B cell (primary cell): Measurements from ENCODE around the gene RNF40. TPM values are rescaled to one million over a fixed set of nuclear protein-coding genes. Genes with fewer than 3 reads are reported as not detected.

Experiments used
- ATAC-seq: fragments of 200-7000 bp; cut with Tn5 transposase; one replicate; pipeline ENCODE4 v1.10.0; 2021; ENCODE audit warnings: low read depth, mild to moderate bottlenecking, moderate number of reproducible peaks, moderate library complexity
- CTCF ChIA-PET: fragments of 350-600 bp; sonication (Branson Sonifier 250); formaldehyde crosslinking; loops from one replicate; lab custom pipeline; 2021; ENCODE audit warnings: antibody characterized with exemption, inconsistent platforms; lab: Charles Lee
- POLR2A ChIA-PET: fragments of 350-600 bp; sonication (Branson Sonifier 250); formaldehyde crosslinking; loops from one replicate; lab custom pipeline; 2021; ENCODE audit warnings: antibody characterized with exemption; lab: Charles Lee
- DNase-seq: peaks from one replicate; pipeline ENCODE4 v3.0.0; 2013
- H2AFZ ChIP-seq: 2 replicates; pipeline ENCODE4 v1.6.1; 2012; ENCODE audit warnings: mild to moderate bottlenecking, low read depth, low read length; ENCODE audit not compliant: insufficient read depth, poor library complexity, severe bottlenecking
- H3K27ac ChIP-seq, 2 donors: 1 replicate in 1 of 2; 2 replicates in 1 of 2; pipeline ENCODE4 v1.5.1; 2012 to 2013; ENCODE audit warnings: low read length in 2 of 2, mild to moderate bottlenecking in 2 of 2, moderate library complexity in 1 of 2
- H3K27me3 ChIP-seq, 4 experiments: fragments of 200-600 bp in 1 of 4; sonication (generic) in 1 of 4; replicated peaks in 1 of 4; 1 replicate in 2 of 4; 2 replicates in 2 of 4; pipeline versions ENCODE4 v1.6.1 to v1.7.0; 2013 to 2016; ENCODE audit warnings: low read length in 3 of 4, mild to moderate bottlenecking in 2 of 4, mixed read lengths in 1 of 4, moderate library complexity in 1 of 4; ENCODE audit not compliant: insufficient read depth in 4 of 4, control insufficient read depth in 3 of 4; ENCODE audit errors: control extremely low read depth in 1 of 4
- H3K36me3 ChIP-seq, 2 experiments: replicated peaks in 1 of 2; 1 replicate in 1 of 2; 2 replicates in 1 of 2; pipeline versions ENCODE4 v1.6.1 to v1.7.1; 2013; ENCODE audit warnings: low read length in 1 of 2; ENCODE audit not compliant: insufficient read depth in 2 of 2, control insufficient read depth in 1 of 2; ENCODE audit errors: control extremely low read depth in 1 of 2, extremely low read depth in 1 of 2
- H3K4me1 ChIP-seq, 2 donors: fragments of 200-600 bp in 1 of 2; sonication (generic) in 1 of 2; 1 replicate in 1 of 2; 2 replicates in 1 of 2; pipeline versions ENCODE4 v1.5.1 to v1.6.1; 2013 to 2017; ENCODE audit warnings: low read length in 2 of 2; ENCODE audit not compliant: control insufficient read depth in 2 of 2, insufficient read depth in 2 of 2
- H3K4me2 ChIP-seq: replicated peaks from 2 replicates; pipeline ENCODE3; 2012; ENCODE audit warnings: mild to moderate bottlenecking, low read depth, low read length; ENCODE audit not compliant: poor library complexity, severe bottlenecking
- H3K4me3 ChIP-seq, 5 experiments: fragments of 200-600 bp in 1 of 5; sonication (generic) in 1 of 5; 1 replicate in 3 of 5; 2 replicates in 2 of 5; pipeline versions ENCODE4 v1.5.1 to v1.7.0; 2011 to 2016; ENCODE audit warnings: low read length in 4 of 5, mild to moderate bottlenecking in 4 of 5, low read depth in 2 of 5, control low read depth in 1 of 5, moderate library complexity in 1 of 5; ENCODE audit not compliant: insufficient read depth in 1 of 5; ENCODE audit errors: control extremely low read depth in 1 of 5, extremely low read depth in 1 of 5
- H3K79me2 ChIP-seq: fragments of 200-600 bp; sonication (generic); one replicate; pipeline ENCODE4 v1.6.0; 2016; ENCODE audit warnings: low read length; ENCODE audit not compliant: control insufficient read depth, insufficient read depth
- H3K9ac ChIP-seq: fragments of 200-600 bp; sonication (generic); 2 replicates; pipeline ENCODE4 v1.6.1; 2017; ENCODE audit warnings: mild to moderate bottlenecking, low read length, moderate library complexity
- H3K9me3 ChIP-seq, 3 donors: one replicate each; pipeline versions ENCODE4 v1.6.1 to v1.7.1; 2013; ENCODE audit warnings: low read length in 2 of 3; ENCODE audit not compliant: control insufficient read depth in 2 of 3, insufficient read depth in 1 of 3; ENCODE audit errors: control extremely low read depth in 1 of 3
- H4K20me1 ChIP-seq: 2 replicates; pipeline ENCODE4 v1.6.0; 2012; ENCODE audit warnings: mild to moderate bottlenecking, low read length; ENCODE audit not compliant: insufficient read depth, control insufficient read depth, poor library complexity, severe bottlenecking
- H3K27ac Mint-ChIP-seq: one replicate; pipeline ENCODE4 v1.8.0; 2021; ENCODE audit warnings: mixed read lengths
- H3K27me3 Mint-ChIP-seq: one replicate; pipeline ENCODE4 v1.8.0; 2021; ENCODE audit warnings: mixed read lengths
- H3K4me1 Mint-ChIP-seq: one replicate; pipeline ENCODE4 v1.8.0; 2021; ENCODE audit warnings: mixed read lengths
- H3K4me3 Mint-ChIP-seq: one replicate; pipeline ENCODE4 v1.8.0; 2021; ENCODE audit warnings: mixed read lengths
- H3K9me3 Mint-ChIP-seq: one replicate; pipeline ENCODE4 v1.8.0; 2022; ENCODE audit warnings: mixed read lengths; ENCODE audit not compliant: insufficient read depth
- CTCF ChIP-seq: fragments of 200-600 bp; IDR thresholded peaks from one replicate; pipeline ENCODE4 v1.8.0; 2022; ENCODE audit warnings: antibody characterized with exemption, mild to moderate bottlenecking
- EZH2 ChIP-seq: IDR thresholded peaks from 2 replicates; pipeline ENCODE4 v1.6.1; 2012; ENCODE audit warnings: borderline replicate concordance, low read depth, mild to moderate bottlenecking, moderate library complexity, low read length; ENCODE audit not compliant: insufficient read depth, poor library complexity, severe bottlenecking
- WGBS: methylation state at CpG from one replicate; pipeline ENCODE4 v1.1.5; 2013; ENCODE audit warnings: missing lambda C conversion rate; ENCODE audit not compliant: insufficient coverage; 5-methylcytosine and 5-hydroxymethylcytosine counted together
- intact Hi-C: fragments of 100-400 bp; cut with micrococcal nuclease; formaldehyde crosslinking; loops from one replicate; pipeline ENCODE4 v1.10.0; 2022
- polyA plus RNA-seq: library from polyadenylated mRNA; depleted of rRNA; stranded (reverse); fragments of >200 nt; gene quantifications from 2 replicates; pipeline ENCODE4 v1.2.3, GENCODE V29; 2012
- total RNA-seq, 2 donors: library from RNA; stranded (reverse); fragments of 120-200 nt in 1 of 2; gene quantifications; 1 replicate in 1 of 2; 2 replicates in 1 of 2; pipeline versions ENCODE4 v1.2.3 to v1.2.4, GENCODE V29; 2013 to 2022

RNF40 gene
- total and polyA plus RNA-seq, 2 donors (not counting 1 experiment from before 2014, with no cell fraction given): 41.8 to 121 TPM

GRCh38 chr16:30782486-30783279 lies 20.6 kb downstream of the RNF40 start:
- H3K4me3 Mint-ChIP-seq: no peak overlapping the region

More at GRCh38 chr16:30782486-30783279, 20.6 kb downstream of the RNF40 start:
- Histone ChIP-seq H3K79me2 (no peaks in the 10 kb centered on the region), H3K36me3 (no peaks in the 10 kb centered on the region), H3K27ac (no peak overlapping the region), H3K4me3 (no peak overlapping the region), H3K4me2 (no peak overlapping the region), H4K20me1 (no peaks in the 10 kb centered on the region), H3K9ac (no peak overlapping the region), H3K27me3 (peaks cover 0 to 15% (median 6%) of the 10 kb centered on the region in 4 experiments), H3K4me1 (peaks cover 12 to 16% of the 10 kb centered on the region in 2 donors), H3K9me3 (no peaks in the 10 kb centered on the region), H2AFZ (no peak overlapping the region)
- Mint-ChIP-seq H3K27me3 (peaks cover 13% of the 10 kb centered on the region), H3K9me3 (no peaks in the 10 kb centered on the region), H3K27ac (no peak overlapping the region), H3K4me1 (peaks cover 14% of the 10 kb centered on the region)
- TF ChIP-seq EZH2: no peak
- TF ChIP-seq CTCF: no peak
- intact Hi-C loops: no loop called here
- no peak for DNase-seq
- POLR2A ChIA-PET: interaction anchor here (0.5 to 1.2 kb wide), 2 partner anchors 46 to 122 kb away, joined by 3 to 5 read pairs; no protein-coding TSS in a partner anchor
- 96% methylated on average over 62 of the region's 63 CpGs for WGBS
- CTCF ChIA-PET: no interaction called here
- no peak for ATAC-seq
